ENCODE data around the gene GNAZ. TPM values are rescaled to one million over a fixed set of nuclear protein-coding genes. Genes with fewer than 3 reads are reported as not detected.

Gene GNAZ
- total RNA-seq, 1 experiment from 2014 or later: 0.48 TPM

DNA sequence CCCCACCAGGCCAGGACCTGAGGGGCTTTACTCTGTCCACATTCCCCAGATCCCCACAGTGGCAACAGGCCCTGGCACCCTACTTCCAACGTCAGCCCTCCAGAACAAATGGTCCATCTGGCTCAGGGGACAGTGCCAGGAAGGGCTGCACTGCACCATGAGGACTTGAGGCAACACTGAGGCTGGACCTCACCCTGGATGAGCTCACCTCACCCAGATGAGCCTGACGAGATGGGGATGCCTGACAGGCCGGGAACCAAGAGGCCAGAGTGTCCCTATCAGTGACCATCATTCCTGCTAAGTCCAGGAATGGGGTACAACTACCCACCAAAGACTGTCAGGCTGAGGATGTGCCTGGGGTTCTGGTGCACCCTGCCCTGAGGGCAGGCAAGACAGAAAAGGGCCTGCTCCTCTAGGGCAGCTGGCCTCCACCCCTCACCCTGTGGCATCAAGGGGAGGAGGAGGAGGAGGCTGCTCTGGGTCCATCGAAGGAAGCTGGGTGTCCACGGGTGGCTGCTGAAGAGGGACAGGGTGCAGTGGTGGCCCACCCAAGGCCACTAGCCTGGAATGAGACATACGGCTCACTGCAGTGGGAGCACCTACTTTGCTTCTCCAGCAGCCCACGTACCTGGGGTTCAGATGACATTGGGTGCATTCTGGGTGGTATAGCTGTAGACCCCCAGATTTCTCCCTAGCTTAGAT is 56.9 kb downstream of the GNAZ start:
- Histone ChIP-seq H3K4me3 (ENCODE audit: low read depth, low read length) (no peak overlapping the region), H3K36me3 (ENCODE audit: control insufficient read depth, insufficient read depth, low read length) (no peaks in the 10 kb centered on the region), H3K27me3 (replicated peaks; ENCODE audit: control insufficient read depth, insufficient read depth, low read length) (no peaks in the 10 kb centered on the region), H3K9me3 (no peaks in the 10 kb centered on the region), H3K4me1 (no peaks in the 10 kb centered on the region)
- no peak overlapping the region for H3K27ac Mint-ChIP-seq (ENCODE audit: unreplicated experiment)
- H3K4me1 Mint-ChIP-seq (ENCODE audit: low read depth, unreplicated experiment): no peaks in the 10 kb centered on the region
- TF ChIP-seq, protein P1, sequence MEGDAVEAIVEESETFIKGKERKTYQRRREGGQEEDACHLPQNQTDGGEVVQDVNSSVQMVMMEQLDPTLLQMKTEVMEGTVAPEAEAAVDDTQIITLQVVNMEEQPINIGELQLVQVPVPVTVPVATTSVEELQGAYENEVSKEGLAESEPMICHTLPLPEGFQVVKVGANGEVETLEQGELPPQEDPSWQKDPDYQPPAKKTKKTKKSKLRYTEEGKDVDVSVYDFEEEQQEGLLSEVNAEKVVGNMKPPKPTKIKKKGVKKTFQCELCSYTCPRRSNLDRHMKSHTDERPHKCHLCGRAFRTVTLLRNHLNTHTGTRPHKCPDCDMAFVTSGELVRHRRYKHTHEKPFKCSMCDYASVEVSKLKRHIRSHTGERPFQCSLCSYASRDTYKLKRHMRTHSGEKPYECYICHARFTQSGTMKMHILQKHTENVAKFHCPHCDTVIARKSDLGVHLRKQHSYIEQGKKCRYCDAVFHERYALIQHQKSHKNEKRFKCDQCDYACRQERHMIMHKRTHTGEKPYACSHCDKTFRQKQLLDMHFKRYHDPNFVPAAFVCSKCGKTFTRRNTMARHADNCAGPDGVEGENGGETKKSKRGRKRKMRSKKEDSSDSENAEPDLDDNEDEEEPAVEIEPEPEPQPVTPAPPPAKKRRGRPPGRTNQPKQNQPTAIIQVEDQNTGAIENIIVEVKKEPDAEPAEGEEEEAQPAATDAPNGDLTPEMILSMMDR (IDR thresholded peaks at IDR 0.05; ENCODE audit: insufficient read depth in 1 of 2, low read depth in 1 of 2, low read length in 1 of 2, severe bottlenecking in 1 of 2, unreplicated experiment in 1 of 2): no peak
- no peak for DNase-seq
- no peaks in the 10 kb centered on the region for H3K36me3 Mint-ChIP-seq (ENCODE audit: insufficient read depth, unreplicated experiment)
- ChIA-PET CTCF (interaction anchor here (1.4 kb wide), 2 partner anchors 168 to 172 kb away, joined by 3 read pairs; no protein-coding TSS in a partner anchor), POLR2A (no interaction called here)
- no peak overlapping the region for H3K4me3 Mint-ChIP-seq (ENCODE audit: unreplicated experiment)
- no peaks in the 10 kb centered on the region for H3K27me3 Mint-ChIP-seq (ENCODE audit: insufficient read depth, unreplicated experiment)
- H3K9me3 Mint-ChIP-seq (ENCODE audit: unreplicated experiment): no peaks in the 10 kb centered on the region
- intact Hi-C loops (cut with micrococcal nuclease; ENCODE audit: unreplicated experiment): no loop called here
- BruUV-seq (replicated peaks): no TSS peak

DNA sequence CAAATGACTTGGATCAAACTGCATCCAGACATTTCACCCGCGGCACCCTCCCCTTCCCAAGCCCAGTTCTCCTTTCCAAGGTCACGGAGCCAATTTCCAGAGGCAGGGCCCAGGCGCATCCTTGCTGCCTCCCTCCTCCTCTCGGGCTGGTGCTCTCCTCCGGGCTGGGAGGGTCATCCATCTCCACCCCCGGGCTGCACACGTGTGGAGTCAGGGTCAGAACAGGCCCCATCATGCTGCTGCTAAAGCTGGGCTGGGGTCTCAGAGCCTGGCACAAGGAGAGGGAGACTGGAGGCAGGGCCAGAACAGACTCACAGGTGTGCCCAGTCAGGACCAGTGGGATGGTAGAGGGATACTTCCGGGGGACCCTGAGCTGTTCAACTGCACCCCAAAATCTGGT is 57.5 kb downstream of the GNAZ start:
- no peaks in the 10 kb centered on the region for H3K9me3 Mint-ChIP-seq (ENCODE audit: unreplicated experiment)
- H3K27me3 Mint-ChIP-seq (ENCODE audit: insufficient read depth, unreplicated experiment): no peaks in the 10 kb centered on the region
- no peak overlapping the region for H3K27ac Mint-ChIP-seq (ENCODE audit: unreplicated experiment)

DNA sequence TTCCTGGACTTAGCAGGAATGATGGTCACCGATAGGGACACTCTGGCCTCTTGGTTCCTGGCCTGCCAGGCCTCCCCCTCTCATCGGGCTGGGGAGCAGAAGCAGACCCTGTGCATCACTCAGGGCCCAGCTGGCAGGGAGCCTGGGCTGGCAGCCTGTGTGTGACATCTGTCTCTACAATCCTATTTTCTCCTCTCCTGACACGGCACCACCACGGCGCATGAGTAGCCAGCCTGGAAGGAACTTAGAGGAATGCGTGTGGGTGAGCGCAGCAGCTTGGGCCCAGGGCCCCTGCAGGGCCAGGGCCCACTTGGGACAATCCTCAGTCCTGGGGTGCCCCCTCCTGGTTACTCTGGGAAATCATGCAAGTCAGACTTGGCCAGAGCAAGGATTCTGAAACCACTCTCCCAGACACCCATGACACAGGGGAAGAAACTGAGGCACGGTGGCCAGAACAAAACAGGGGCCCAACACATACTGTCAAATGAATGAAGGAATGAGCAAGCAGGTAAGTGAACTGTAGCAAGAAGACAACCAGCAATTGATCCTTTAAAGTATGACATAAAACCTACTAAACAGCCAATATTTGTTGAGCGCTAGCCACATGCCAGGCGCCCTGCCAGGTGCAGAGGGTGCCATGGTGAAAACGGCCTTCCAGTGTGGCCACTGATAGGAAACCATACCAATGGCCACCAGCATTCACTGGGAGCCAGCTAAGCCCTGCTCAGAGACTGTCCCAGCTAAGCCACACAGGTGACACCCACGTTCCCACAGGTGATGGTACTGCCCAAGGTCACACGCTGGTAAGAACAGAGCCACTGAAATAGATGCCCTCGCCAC is 58.2 kb downstream of the GNAZ start:
- no peak overlapping the region for H3K4me3 Mint-ChIP-seq (ENCODE audit: unreplicated experiment)
- Histone ChIP-seq H3K4me3 (ENCODE audit: low read depth, low read length) (no peak overlapping the region), H3K36me3 (ENCODE audit: control insufficient read depth, insufficient read depth, low read length) (no peaks in the 10 kb centered on the region), H3K27me3 (replicated peaks; ENCODE audit: control insufficient read depth, insufficient read depth, low read length) (no peaks in the 10 kb centered on the region), H3K9me3 (no peaks in the 10 kb centered on the region), H3K4me1 (no peaks in the 10 kb centered on the region)
- no peaks in the 10 kb centered on the region for H3K4me1 Mint-ChIP-seq (ENCODE audit: low read depth, unreplicated experiment)
- ChIA-PET POLR2A (no interaction called here), CTCF (interaction anchor here (0.5 to 1.6 kb wide), 4 partner anchors 58 to 173 kb away, joined by 3 to 42 read pairs (median 4); partner anchors contain the start of gene GNAZ)
- TF ChIP-seq, protein P1 (IDR thresholded peaks at IDR 0.05; ENCODE audit: insufficient read depth in 1 of 2, low read depth in 1 of 2, low read length in 1 of 2, severe bottlenecking in 1 of 2, unreplicated experiment in 1 of 2): peak; percentile 64 to 76
- no peaks in the 10 kb centered on the region for H3K9me3 Mint-ChIP-seq (ENCODE audit: unreplicated experiment)
- H3K27me3 Mint-ChIP-seq (ENCODE audit: insufficient read depth, unreplicated experiment): no peaks in the 10 kb centered on the region
- intact Hi-C loops (cut with micrococcal nuclease; ENCODE audit: unreplicated experiment): loop anchor here (1.0 kb wide), 1 partner anchor 169 kb away; no protein-coding TSS in a partner anchor
- H3K36me3 Mint-ChIP-seq (ENCODE audit: insufficient read depth, unreplicated experiment): no peaks in the 10 kb centered on the region
- BruUV-seq (replicated peaks): no TSS peak
- peak; percentile 67 to 86 for DNase-seq
- H3K27ac Mint-ChIP-seq (ENCODE audit: unreplicated experiment): no peak overlapping the region

More for the DNA sequence above, 57.5 kb downstream of the GNAZ start:
- no TSS peak for BruUV-seq (replicated peaks)
- DNase-seq: no peak
- H3K9me3 ChIP-seq: no peaks in the 10 kb centered on the region
- no peaks in the 10 kb centered on the region for H3K27me3 ChIP-seq (replicated peaks; ENCODE audit: control insufficient read depth, insufficient read depth, low read length)
- no peaks in the 10 kb centered on the region for H3K4me1 ChIP-seq
- no peaks in the 10 kb centered on the region for H3K36me3 ChIP-seq (ENCODE audit: control insufficient read depth, insufficient read depth, low read length)
- no peaks in the 10 kb centered on the region for H3K36me3 Mint-ChIP-seq (ENCODE audit: insufficient read depth, unreplicated experiment)
- no peaks in the 10 kb centered on the region for H3K4me1 Mint-ChIP-seq (ENCODE audit: low read depth, unreplicated experiment)
- H3K4me3 Mint-ChIP-seq (ENCODE audit: unreplicated experiment): no peak overlapping the region
- intact Hi-C loops (cut with micrococcal nuclease; ENCODE audit: unreplicated experiment): loop anchor here (1.0 kb wide), 1 partner anchor 168 kb away; no protein-coding TSS in a partner anchor
- H3K4me3 ChIP-seq (ENCODE audit: low read depth, low read length): no peak overlapping the region
- TF ChIP-seq, protein P1 (IDR thresholded peaks at IDR 0.05; ENCODE audit: insufficient read depth in 1 of 2, low read depth in 1 of 2, low read length in 1 of 2, severe bottlenecking in 1 of 2, unreplicated experiment in 1 of 2): no peak
- ChIA-PET POLR2A (no interaction called here), CTCF (interaction anchor here (0.5 to 1.6 kb wide), 4 partner anchors 58 to 173 kb away, joined by 3 to 42 read pairs (median 4); partner anchors contain the start of gene GNAZ)
